ENCODE results near the gene OSM.

GRCh38 chr22:30272781-30273601 is 6.3 kb upstream of the OSM start:
- no peak for TF ChIP-seq CTCF (IDR thresholded peaks at IDR 0.05)
- TF ChIP-seq POLR2AphosphoS5 (IDR thresholded peaks at IDR 0.05): no peak
